HCEC 1CT (cell line): ENCODE measurements around the gene DGCR8.

Source experiments
- DNase-seq: peaks from one replicate; pipeline ENCODE4 v3.0.0-alpha.2; 2017

DGCR8 gene

GRCh38 chr22:20111689-20112622 is 31.9 kb downstream of the DGCR8 start:
- DNase-seq = no peak

GRCh38 chr22:20112623-20113511 is 32.8 kb downstream of the DGCR8 start:
- DNase-seq = no peak

GRCh38 chr22:20113551-20114310 is 33.7 kb downstream of the DGCR8 start:
- no peak for DNase-seq

- no peak for DNase-seq
Observed at GRCh38 chr22:20114506-20115475, 34.8 kb downstream of the DGCR8 start.

GRCh38 chr22:20115691-20116375 is 35.8 kb downstream of the DGCR8 start, which contains the start of gene RANBP1:
Gene RANBP1 (plus strand): TSS chr22:20116104. CDS start chr22:20116185, 81 bp downstream.
- DNase-seq = no peak

- no peak for DNase-seq
Observed at GRCh38 chr22:20116376-20116950, 36.4 kb downstream of the DGCR8 start.

GRCh38 chr22:20116951-20117632 is 37.1 kb downstream of the DGCR8 start, which contains the start of gene TRMT2A:
Gene TRMT2A (minus strand): TSS chr22:20117226. CDS start chr22:20116906, 320 bp downstream.
- DNase-seq = peak; percentile 98

- peak; percentile 31 for DNase-seq
Observed at GRCh38 chr22:20117633-20118299, 37.7 kb downstream of the DGCR8 start.

GRCh38 chr22:20118300-20119020 is 38.4 kb downstream of the DGCR8 start:
- no peak for DNase-seq

GRCh38 chr22:20121856-20122415 is 41.9 kb downstream of the DGCR8 start:
- DNase-seq = no peak

GRCh38 chr22:20123366-20124082 is 43.5 kb downstream of the DGCR8 start:
- no peak for DNase-seq

GRCh38 chr22:20124083-20124787 is 44.2 kb downstream of the DGCR8 start:
- DNase-seq = no peak

GRCh38 chr22:20125201-20126174 is 45.4 kb downstream of the DGCR8 start:
- DNase-seq = no peak

GRCh38 chr22:20126284-20127029 is 46.4 kb downstream of the DGCR8 start:
- no peak for DNase-seq
